ENCODE results near the gene CORT. TPM values are rescaled to one million over a fixed set of nuclear protein-coding genes. Genes with fewer than 3 reads are reported as not detected.
"Not testable (repeated sequence)": the region's sequence is repeated elsewhere in the genome, so short reads cannot be mapped to it uniquely, and the experiment has no call there.

CORT gene
- total RNA-seq (under 1 TPM in 1 of 2 experiments, not detected in 1; 0.71 TPM), polyA plus RNA-seq (not detected)

DNA sequence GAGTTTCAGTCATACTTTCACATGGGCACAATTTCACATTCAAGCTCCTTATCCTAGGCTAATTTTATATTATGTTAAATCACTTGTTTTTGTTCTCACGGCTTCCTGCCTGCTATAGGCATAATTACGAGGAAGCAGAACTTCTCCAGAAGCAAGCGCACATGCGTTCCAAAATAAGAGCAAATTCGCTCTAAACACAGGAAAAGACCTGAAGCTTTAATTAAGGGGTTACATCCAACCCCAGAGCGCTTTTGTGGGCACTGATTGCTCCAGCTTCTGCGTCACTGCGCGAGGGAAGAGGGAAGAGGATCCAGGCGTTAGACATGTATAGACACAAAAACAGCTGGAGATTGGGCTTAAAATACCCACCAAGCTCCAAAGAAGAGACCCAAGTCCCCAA lies at the start of gene CORT:
Gene CORT, plus strand, starts transcription at position 281 of the 400 bp plus-strand sequence. CDS start 193 bp downstream, outside the sequence.
- Histone ChIP-seq H3K36me3 (ENCODE audit: insufficient read depth, low read length) (no peaks in the 10 kb centered on the region), H3K4me3 (ENCODE audit: low read length) (no peak within 1 kb of the TSS), H3K9me3 (ENCODE audit: low read length) (no peaks in the 10 kb centered on the region), H3K27ac (ENCODE audit: low read depth, low read length) (no peak within 1 kb of the TSS), H3K4me1 (ENCODE audit: insufficient read depth, low read length) (no peaks in the 10 kb centered on the region), H3K27me3 (ENCODE audit: insufficient read depth, low read length, poor library complexity, severe bottlenecking) (no peaks in the 10 kb centered on the region)
- H3K4me3 Mint-ChIP-seq, result no peak within 1 kb of the TSS
- CTCF ChIA-PET, result no interaction called here
- H3K27me3 Mint-ChIP-seq, result no peaks in the 10 kb centered on the region
- H3K36me3 Mint-ChIP-seq, result peaks cover 0 to 2% (median 0%) of the 10 kb centered on the region in 3 donors
- no peak for DNase-seq
- POLR2A ChIA-PET, result no interaction called here
- no peaks in the 10 kb centered on the region for H3K4me1 Mint-ChIP-seq
- H3K27ac Mint-ChIP-seq, result peak within 1 kb of the TSS in 1 of 8 donors; percentile 35
- no peaks in the 10 kb centered on the region for H3K9me3 Mint-ChIP-seq

DNA sequence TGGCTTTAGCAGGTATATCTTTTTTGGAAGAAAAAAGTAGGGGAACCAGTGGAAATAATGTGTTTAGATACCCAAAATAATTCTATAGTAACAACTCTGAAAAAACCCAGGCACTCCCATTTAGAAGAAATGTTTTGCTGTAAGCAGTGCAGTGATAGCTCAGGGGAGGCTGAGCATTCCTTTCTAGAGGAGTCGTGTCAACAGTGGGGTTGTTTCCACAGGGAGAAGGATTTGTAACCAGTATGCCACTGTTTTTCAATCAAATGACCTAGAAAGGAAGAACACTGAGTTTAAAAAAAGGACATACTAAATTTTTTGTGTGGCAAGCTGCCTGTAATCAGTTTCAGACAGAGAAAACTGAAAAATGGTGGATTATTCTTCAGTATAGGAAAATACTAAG lies 48.5 kb upstream of the CORT start:
- Histone ChIP-seq H3K9me3 (ENCODE audit: low read length) (no peaks in the 10 kb centered on the region), H3K36me3 (ENCODE audit: insufficient read depth, low read length) (peaks cover 24% of the 10 kb centered on the region), H3K27me3 (ENCODE audit: insufficient read depth, low read length, poor library complexity, severe bottlenecking) (no peaks in the 10 kb centered on the region), H3K4me3 (ENCODE audit: low read length) (no peak overlapping the region), H3K27ac (ENCODE audit: low read depth, low read length) (peak overlapping the region; percentile 9), H3K4me1 (ENCODE audit: insufficient read depth, low read length) (peaks cover 11% of the 10 kb centered on the region)
- Mint-ChIP-seq H3K4me1 (peaks cover 9 to 25% (median 21%) of the 10 kb centered on the region in 3 donors), H3K27ac (no peak overlapping the region), H3K27me3 (no peaks in the 10 kb centered on the region), H3K4me3 (peak overlapping the region in 1 of 7 donors; percentile 11), H3K9me3 (no peaks in the 10 kb centered on the region), H3K36me3 (peaks cover 5 to 46% (median 9%) of the 10 kb centered on the region in 3 donors)
- no peak for DNase-seq
- ChIA-PET CTCF (interaction anchor here (0.7 to 1.7 kb wide), 2 partner anchors 13 to 29 kb away, joined by 3 read pairs; partner anchors contain the start of gene CENPS), POLR2A (no interaction called here)

GRCh38 chr1:10402729-10403274 lies 47.0 kb upstream of the CORT start:
- Histone ChIP-seq H3K36me3 (ENCODE audit: insufficient read depth, low read length) (peaks cover 37% of the 10 kb centered on the region), H3K27ac (ENCODE audit: low read depth, low read length) (no peak overlapping the region), H3K4me3 (ENCODE audit: low read length) (no peak overlapping the region), H3K27me3 (ENCODE audit: insufficient read depth, low read length, poor library complexity, severe bottlenecking) (no peaks in the 10 kb centered on the region), H3K9me3 (ENCODE audit: low read length) (no peaks in the 10 kb centered on the region), H3K4me1 (ENCODE audit: insufficient read depth, low read length) (peaks cover 11% of the 10 kb centered on the region)
- Mint-ChIP-seq H3K27me3 (no peaks in the 10 kb centered on the region), H3K36me3 (peaks cover 10 to 62% (median 11%) of the 10 kb centered on the region in 3 donors), H3K27ac (no peak overlapping the region), H3K9me3 (no peaks in the 10 kb centered on the region), H3K4me1 (peaks cover 9 to 21% (median 16%) of the 10 kb centered on the region in 3 donors), H3K4me3 (no peak overlapping the region)
- ChIA-PET CTCF (no interaction called here), POLR2A (no interaction called here)
- DNase-seq, result no peak

DNA sequence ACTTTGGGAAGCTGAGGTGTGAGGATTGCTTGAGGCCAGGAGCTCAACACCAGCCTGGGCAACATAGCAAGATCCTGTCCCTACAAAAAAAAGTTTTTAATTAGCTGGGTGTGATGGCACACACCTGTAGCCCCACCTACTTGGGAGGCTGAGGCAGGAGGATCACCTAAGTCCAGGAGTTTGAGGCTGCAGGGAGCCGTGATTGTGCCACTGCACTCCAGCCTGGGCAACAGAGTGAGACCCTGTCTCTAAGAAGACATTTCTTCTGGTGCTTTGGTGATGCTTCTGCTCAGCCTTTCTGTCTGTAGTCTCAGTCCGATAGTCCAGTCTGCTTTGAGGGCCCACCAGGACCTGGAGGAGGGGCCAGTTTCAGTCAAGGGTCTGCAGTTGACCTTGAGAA lies 42.6 kb upstream of the CORT start:
- DNase-seq, result no peak
- Histone ChIP-seq H3K36me3 (ENCODE audit: insufficient read depth, low read length) (peaks cover 54% of the 10 kb centered on the region), H3K27ac (ENCODE audit: low read depth, low read length) (no peak overlapping the region), H3K4me1 (ENCODE audit: insufficient read depth, low read length) (no peaks in the 10 kb centered on the region), H3K9me3 (ENCODE audit: low read length) (no peaks in the 10 kb centered on the region), H3K27me3 (ENCODE audit: insufficient read depth, low read length, poor library complexity, severe bottlenecking) (no peaks in the 10 kb centered on the region), H3K4me3 (ENCODE audit: low read length) (no peak overlapping the region)
- Mint-ChIP-seq H3K27ac (no peak overlapping the region), H3K4me3 (no peak overlapping the region), H3K36me3 (peaks cover 10 to 82% (median 21%) of the 10 kb centered on the region in 3 donors), H3K27me3 (no peaks in the 10 kb centered on the region), H3K4me1 (no peaks in the 10 kb centered on the region), H3K9me3 (no peaks in the 10 kb centered on the region)
- CTCF ChIA-PET, result interaction anchor here (1.5 kb wide), 1 partner anchor 9 kb away, joined by 3 read pairs; the partner anchor contains the start of gene PGD
- POLR2A ChIA-PET, result no interaction called here

GRCh38 chr1:10415211-10415930 lies 34.5 kb upstream of the CORT start:
- Mint-ChIP-seq H3K27me3 (no peaks in the 10 kb centered on the region), H3K4me3 (no peak overlapping the region), H3K9me3 (no peaks in the 10 kb centered on the region), H3K27ac (peak overlapping the region in 6 of 8 donors; percentile 33 to 87 (median 70)), H3K4me1 (peaks cover 0 to 5% (median 3%) of the 10 kb centered on the region in 3 donors), H3K36me3 (peaks cover 0 to 86% (median 43%) of the 10 kb centered on the region in 3 donors)
- Histone ChIP-seq H3K4me3 (ENCODE audit: low read length) (no peak overlapping the region), H3K4me1 (ENCODE audit: insufficient read depth, low read length) (no peaks in the 10 kb centered on the region), H3K9me3 (ENCODE audit: low read length) (no peaks in the 10 kb centered on the region), H3K36me3 (ENCODE audit: insufficient read depth, low read length) (peaks cover 34% of the 10 kb centered on the region), H3K27me3 (ENCODE audit: insufficient read depth, low read length, poor library complexity, severe bottlenecking) (no peaks in the 10 kb centered on the region), H3K27ac (ENCODE audit: low read depth, low read length) (peak overlapping the region; percentile 72)
- ChIA-PET CTCF (no interaction called here), POLR2A (interaction anchor here (0.6 kb wide), 1 partner anchor 934 kb away, joined by 7 read pairs; no protein-coding TSS in a partner anchor)
- no peak for DNase-seq

DNA sequence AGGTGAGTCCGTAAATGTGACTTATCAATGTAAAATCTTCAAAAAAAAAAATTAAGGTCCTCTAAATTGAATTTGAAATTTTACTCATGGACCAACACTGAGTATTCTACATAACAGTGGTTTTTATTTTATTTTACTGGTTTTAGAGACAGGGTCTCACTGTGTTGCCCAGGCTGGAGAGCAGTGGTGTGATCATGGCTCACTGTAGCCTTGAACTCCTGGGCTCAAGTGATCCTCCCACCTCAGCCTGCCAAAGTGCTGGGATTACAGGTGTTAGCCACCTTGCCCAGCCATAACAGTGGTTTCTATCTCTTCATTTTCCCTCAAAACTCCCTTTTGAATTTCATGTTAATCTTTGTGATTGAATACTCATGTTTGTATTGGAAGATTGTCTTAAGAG lies 33.9 kb upstream of the CORT start:
- Histone ChIP-seq H3K27ac (ENCODE audit: low read depth, low read length) (peak overlapping the region; percentile 72), H3K36me3 (ENCODE audit: insufficient read depth, low read length) (peaks cover 34% of the 10 kb centered on the region)
- H3K27ac Mint-ChIP-seq; H3K4me1 ChIP-seq (ENCODE audit: insufficient read depth, low read length); H3K27me3 Mint-ChIP-seq; H3K9me3 ChIP-seq (ENCODE audit: low read length); H3K4me3 Mint-ChIP-seq; H3K4me3 ChIP-seq (ENCODE audit: low read length); DNase-seq; H3K9me3 Mint-ChIP-seq; H3K4me1 Mint-ChIP-seq; H3K27me3 ChIP-seq (ENCODE audit: insufficient read depth, low read length, poor library complexity, severe bottlenecking); CTCF ChIA-PET: not testable (repeated sequence)
- H3K36me3 Mint-ChIP-seq, result peaks cover 0 to 86% (median 43%) of the 10 kb centered on the region in 3 donors
- POLR2A ChIA-PET, result interaction anchor here (0.5 kb wide), 1 partner anchor 751 kb away, joined by 7 read pairs; no protein-coding TSS in a partner anchor

DNA sequence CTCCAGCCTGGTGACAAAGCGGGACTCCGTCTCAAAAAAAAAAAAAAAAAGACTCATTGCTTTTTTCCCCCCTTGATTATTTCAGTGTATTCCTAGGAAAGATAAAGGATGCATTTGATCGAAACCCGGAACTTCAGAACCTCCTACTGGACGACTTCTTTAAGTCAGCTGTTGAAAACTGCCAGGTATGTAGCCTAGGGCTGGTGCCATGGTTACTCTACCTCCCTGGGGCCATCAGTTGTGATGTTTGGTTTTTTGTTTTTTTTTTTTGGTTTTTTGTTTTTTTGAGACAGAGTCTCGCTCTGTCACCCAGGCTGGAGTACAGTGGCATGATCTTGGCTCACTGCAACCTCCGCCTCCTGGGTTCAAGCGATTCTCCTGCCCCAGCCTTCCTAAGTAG lies 31.1 kb upstream of the CORT start:
- H3K27me3 ChIP-seq (ENCODE audit: insufficient read depth, low read length, poor library complexity, severe bottlenecking); H3K27me3 Mint-ChIP-seq; H3K27ac ChIP-seq (ENCODE audit: low read depth, low read length); H3K4me1 ChIP-seq (ENCODE audit: insufficient read depth, low read length); H3K9me3 Mint-ChIP-seq; POLR2A ChIA-PET; H3K4me3 ChIP-seq (ENCODE audit: low read length); H3K9me3 ChIP-seq (ENCODE audit: low read length); H3K27ac Mint-ChIP-seq; DNase-seq; H3K4me1 Mint-ChIP-seq; H3K4me3 Mint-ChIP-seq: not testable (repeated sequence)
- CTCF ChIA-PET, result interaction anchor here (1.3 kb wide), 1 partner anchor 11 kb away, joined by 3 read pairs; the partner anchor contains the start of gene CENPS
- peaks cover 10% of the 10 kb centered on the region for H3K36me3 ChIP-seq (ENCODE audit: insufficient read depth, low read length)
- H3K36me3 Mint-ChIP-seq, result peaks cover 0 to 65% (median 24%) of the 10 kb centered on the region in 3 donors

GRCh38 chr1:10419351-10419750 lies 30.5 kb upstream of the CORT start:
- peaks cover 0 to 5% (median 3%) of the 10 kb centered on the region in 3 donors for H3K4me1 Mint-ChIP-seq
- peak overlapping the region in 3 of 8 donors; percentile 30 to 42 (median 33) for H3K27ac Mint-ChIP-seq
- H3K4me3 Mint-ChIP-seq, result no peak overlapping the region
- Histone ChIP-seq H3K4me3 (ENCODE audit: low read length) (no peak overlapping the region), H3K27me3 (ENCODE audit: insufficient read depth, low read length, poor library complexity, severe bottlenecking) (no peaks in the 10 kb centered on the region), H3K9me3 (ENCODE audit: low read length) (no peaks in the 10 kb centered on the region), H3K27ac (ENCODE audit: low read depth, low read length) (no peak overlapping the region), H3K36me3 (ENCODE audit: insufficient read depth, low read length) (peaks cover 10% of the 10 kb centered on the region), H3K4me1 (ENCODE audit: insufficient read depth, low read length) (no peaks in the 10 kb centered on the region)
- peaks cover 0 to 61% (median 24%) of the 10 kb centered on the region in 3 donors for H3K36me3 Mint-ChIP-seq
- H3K27me3 Mint-ChIP-seq, result no peaks in the 10 kb centered on the region
- POLR2A ChIA-PET, result no interaction called here
- H3K9me3 Mint-ChIP-seq, result no peaks in the 10 kb centered on the region
- CTCF ChIA-PET, result no interaction called here
- no peak for DNase-seq

Measured in CD8-positive, alpha-beta memory T cell (primary cell).